ENCODE results near the gene SLC38A3.

DNA sequence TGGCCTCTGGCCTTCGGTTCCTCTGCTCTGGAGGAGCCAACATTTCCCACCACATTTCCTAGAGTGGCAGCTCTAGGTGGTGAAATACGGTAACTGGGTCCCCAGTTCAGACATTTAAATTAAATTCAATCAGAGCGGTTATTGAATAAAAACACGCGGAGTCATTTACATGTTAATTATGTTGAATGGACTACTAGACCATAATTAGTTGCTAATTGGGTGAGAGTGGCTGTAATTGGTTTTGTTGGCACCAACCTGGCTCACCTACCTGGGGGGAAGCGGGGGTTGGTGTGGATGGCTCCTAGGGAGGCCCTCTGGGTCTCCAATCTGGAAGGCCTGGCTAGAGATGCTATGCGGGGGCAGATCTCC lies 37.2 kb upstream of the SLC38A3 start:
- TF ChIP-seq, protein P1, sequence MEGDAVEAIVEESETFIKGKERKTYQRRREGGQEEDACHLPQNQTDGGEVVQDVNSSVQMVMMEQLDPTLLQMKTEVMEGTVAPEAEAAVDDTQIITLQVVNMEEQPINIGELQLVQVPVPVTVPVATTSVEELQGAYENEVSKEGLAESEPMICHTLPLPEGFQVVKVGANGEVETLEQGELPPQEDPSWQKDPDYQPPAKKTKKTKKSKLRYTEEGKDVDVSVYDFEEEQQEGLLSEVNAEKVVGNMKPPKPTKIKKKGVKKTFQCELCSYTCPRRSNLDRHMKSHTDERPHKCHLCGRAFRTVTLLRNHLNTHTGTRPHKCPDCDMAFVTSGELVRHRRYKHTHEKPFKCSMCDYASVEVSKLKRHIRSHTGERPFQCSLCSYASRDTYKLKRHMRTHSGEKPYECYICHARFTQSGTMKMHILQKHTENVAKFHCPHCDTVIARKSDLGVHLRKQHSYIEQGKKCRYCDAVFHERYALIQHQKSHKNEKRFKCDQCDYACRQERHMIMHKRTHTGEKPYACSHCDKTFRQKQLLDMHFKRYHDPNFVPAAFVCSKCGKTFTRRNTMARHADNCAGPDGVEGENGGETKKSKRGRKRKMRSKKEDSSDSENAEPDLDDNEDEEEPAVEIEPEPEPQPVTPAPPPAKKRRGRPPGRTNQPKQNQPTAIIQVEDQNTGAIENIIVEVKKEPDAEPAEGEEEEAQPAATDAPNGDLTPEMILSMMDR (IDR thresholded peaks at IDR 0.05) = no peak
- no peak for TF ChIP-seq ZFX (IDR thresholded peaks at IDR 0.05; ENCODE audit: borderline replicate concordance)
